Epithelial cell of esophagus (primary cell): ENCODE measurements around the gene SMIM43.

Experiments
- DNase-seq: peaks from one replicate; pipeline ENCODE4 v3.0.0; 2010; ENCODE audit warnings: low read depth
- H3K4me3 ChIP-seq: 2 replicates; pipeline ENCODE4 v1.5.1; 2011; ENCODE audit warnings: mild to moderate bottlenecking, low read length, control low read depth
- CTCF ChIP-seq: IDR thresholded peaks from 2 replicates; pipeline ENCODE4 v1.5.1; 2011; ENCODE audit warnings: low read depth, mild to moderate bottlenecking, low read length, control low read depth, inconsistent platforms; ENCODE audit not compliant: insufficient read depth; ENCODE audit errors: missing control alignments

The SMIM43 gene

GRCh38 chr4:121720109-121720508, 44.9 kb downstream of the SMIM43 start:
- H3K4me3 ChIP-seq = no peak overlapping the region
- TF ChIP-seq CTCF = no peak
- DNase-seq = no peak

GRCh38 chr4:121717680-121718237, 47.2 kb downstream of the SMIM43 start:
- TF ChIP-seq CTCF = no peak
- DNase-seq = no peak

GRCh38 chr4:121714548-121714947, 50.4 kb downstream of the SMIM43 start:
- no peak overlapping the region for H3K4me3 ChIP-seq
- no peak for TF ChIP-seq CTCF
- DNase-seq = no peak

More at GRCh38 chr4:121717680-121718237, 47.2 kb downstream of the SMIM43 start:
- no peak overlapping the region for H3K4me3 ChIP-seq

- DNase-seq = no peak
- no peak for TF ChIP-seq CTCF
- no peak overlapping the region for H3K4me3 ChIP-seq
Measured at GRCh38 chr4:121712783-121713182, 52.2 kb downstream of the SMIM43 start.

- no peak overlapping the region for H3K4me3 ChIP-seq
- peak; percentile 72 for DNase-seq
- no peak for TF ChIP-seq CTCF
Measured at GRCh38 chr4:121712001-121712651, 52.8 kb downstream of the SMIM43 start.

- DNase-seq = peak; percentile 88
- no peak for TF ChIP-seq CTCF
- peak overlapping the region; percentile 20 for H3K4me3 ChIP-seq
Measured at GRCh38 chr4:121711263-121712000, 53.5 kb downstream of the SMIM43 start.
